HG03575 (cell line): ENCODE data around the gene ZCCHC24.
A peak's percentile ranks its signal among the peaks of the same experiment; 100 is the strongest.

Experiments
- ATAC-seq: cut with Tn5 transposase; IDR thresholded peaks from one replicate; pipeline ENCODE4 v1.9.1; 2021; ENCODE audit not compliant: unreplicated experiment, insufficient number of reproducible peaks, low FRiP score; ENCODE audit errors: extremely low read depth

The ZCCHC24 gene

DNA sequence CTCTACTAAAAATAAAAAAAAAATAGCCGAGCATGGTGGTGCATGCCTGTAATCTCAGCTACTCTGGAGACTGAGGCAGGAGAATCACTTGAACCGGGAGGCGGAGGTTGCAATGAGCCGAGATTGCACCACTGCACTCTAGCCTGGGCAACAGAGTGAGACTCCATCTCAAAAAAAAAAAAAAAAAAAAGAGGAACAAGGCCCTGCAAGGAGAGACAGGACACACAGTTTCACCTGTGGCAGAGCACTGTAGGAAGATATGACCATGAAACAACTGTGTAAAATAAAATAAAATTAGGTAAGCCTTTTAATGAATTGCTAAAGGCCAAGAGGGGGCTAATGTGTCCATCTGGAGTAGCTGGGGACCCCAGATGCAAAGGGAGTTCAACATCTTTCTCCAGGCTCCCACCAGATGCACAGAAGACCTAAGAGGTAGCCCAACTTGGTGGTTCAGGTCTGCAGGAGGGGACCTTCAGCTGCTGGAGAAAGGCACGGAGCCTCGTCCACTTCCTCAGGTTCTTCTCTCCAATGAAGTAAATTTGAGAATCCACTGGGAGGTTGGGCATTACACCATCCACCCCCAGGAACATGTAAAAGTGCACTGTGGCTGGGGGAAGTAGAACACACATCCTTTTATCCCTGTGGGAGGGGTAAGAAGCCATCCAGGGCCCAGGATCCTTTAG is 85.5 kb downstream of the ZCCHC24 start:
- no peak for ATAC-seq

- no peak for ATAC-seq
These were observed 86.6 kb downstream of the ZCCHC24 start for GRCh38 chr10:79358811-79359210.

GRCh38 chr10:79357180-79357579 is 88.2 kb downstream of the ZCCHC24 start:
- no peak for ATAC-seq

GRCh38 chr10:79356104-79356503 is 89.3 kb downstream of the ZCCHC24 start:
- no peak for ATAC-seq

GRCh38 chr10:79355420-79356017 is 89.9 kb downstream of the ZCCHC24 start:
- ATAC-seq = no peak

GRCh38 chr10:79354615-79355014 is 90.8 kb downstream of the ZCCHC24 start:
- ATAC-seq = no peak

- ATAC-seq = no peak
These were observed 91.3 kb downstream of the ZCCHC24 start for GRCh38 chr10:79354141-79354540.

DNA sequence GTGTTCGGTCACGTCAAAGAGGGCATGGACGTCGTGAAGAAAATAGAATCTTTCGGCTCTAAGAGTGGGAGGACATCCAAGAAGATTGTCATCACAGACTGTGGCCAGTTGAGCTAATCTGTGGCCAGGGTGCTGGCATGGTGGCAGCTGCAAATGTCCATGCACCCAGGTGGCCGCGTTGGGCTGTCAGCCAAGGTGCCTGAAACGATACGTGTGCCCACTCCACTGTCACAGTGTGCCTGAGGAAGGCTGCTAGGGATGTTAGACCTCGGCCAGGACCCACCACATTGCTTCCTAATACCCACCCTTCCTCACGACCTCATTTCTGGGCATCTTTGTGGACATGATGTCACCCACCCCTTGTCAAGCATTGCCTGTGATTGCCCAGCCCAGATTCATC is 91.7 kb downstream of the ZCCHC24 start:
- no peak for ATAC-seq

- ATAC-seq = no peak
These were observed 92.4 kb downstream of the ZCCHC24 start for GRCh38 chr10:79353000-79353406.

- no peak for ATAC-seq
These were observed 93.2 kb downstream of the ZCCHC24 start for GRCh38 chr10:79352035-79352877.

GRCh38 chr10:79351332-79351731 is 94.1 kb downstream of the ZCCHC24 start:
- no peak for ATAC-seq

- ATAC-seq = no peak
These were observed 94.8 kb downstream of the ZCCHC24 start for GRCh38 chr10:79350407-79351154.

DNA sequence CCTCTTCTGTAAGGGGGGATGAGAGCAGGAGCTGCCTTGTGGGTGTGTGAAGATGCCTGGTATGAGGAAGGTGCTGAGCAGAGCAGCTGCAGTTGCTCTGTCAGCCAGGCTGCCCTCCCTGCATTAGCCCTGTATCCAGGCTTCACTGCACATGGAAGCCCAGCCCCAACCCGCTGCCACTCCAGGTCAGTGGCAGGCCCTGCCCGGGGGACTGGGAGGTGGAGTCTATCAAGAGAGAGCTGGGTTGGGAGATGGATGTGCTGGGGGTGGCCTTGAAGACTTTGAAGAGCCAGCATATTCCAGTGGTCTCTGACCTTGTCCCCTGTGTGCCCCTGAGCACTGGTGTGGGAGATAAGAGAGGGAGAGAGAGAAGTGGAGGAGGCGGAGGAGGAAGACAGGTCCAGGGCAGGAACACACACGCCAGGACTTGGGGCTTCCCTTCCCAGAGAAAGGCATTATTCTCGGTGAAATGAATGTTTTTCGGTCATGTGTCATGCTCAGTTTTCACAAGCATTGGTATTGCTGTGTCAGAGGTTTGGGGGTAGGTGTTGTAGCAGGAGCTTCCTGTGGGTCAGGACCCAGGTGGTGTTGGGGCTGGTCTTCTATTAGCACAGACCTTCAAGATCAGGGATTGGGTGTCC is 95.5 kb downstream of the ZCCHC24 start:
- no peak for ATAC-seq

DNA sequence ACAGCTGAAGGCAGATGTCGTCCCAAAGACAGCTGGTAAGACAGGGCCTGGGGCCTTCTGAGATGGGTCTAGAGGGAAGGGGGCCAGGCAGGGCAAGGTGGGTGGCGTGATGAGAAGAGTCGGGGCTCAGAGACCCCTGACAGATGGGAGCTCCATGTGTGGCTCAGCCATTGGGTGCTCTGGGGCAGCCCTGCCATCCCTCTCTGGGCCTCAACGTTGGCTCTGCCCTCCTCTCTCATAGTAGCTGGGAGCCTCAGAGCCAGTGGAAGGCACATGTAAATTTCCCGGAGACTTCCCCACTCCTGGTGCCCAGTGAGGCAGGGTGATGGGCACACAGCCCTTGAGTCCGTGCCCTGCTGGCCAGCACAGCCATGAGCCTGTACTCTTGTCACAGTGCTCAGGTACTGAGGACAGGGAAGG is 96.3 kb downstream of the ZCCHC24 start:
- ATAC-seq = no peak

DNA sequence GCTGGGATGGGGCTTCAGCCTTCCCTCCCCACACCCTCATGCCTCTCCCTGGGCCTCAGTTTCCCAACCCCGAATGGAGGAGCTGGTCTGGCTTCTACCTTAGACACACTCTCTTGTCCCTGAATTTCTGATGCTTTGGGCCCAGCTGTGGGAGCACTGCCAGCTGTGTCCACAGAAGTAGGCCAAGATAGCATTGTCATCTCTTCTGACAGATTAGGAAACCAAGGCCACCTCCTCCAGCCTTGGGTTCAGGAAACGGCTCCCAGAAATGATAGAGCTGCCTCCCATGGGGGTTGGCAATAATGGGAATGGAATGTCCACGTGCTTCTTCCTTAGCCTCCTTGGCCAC is 96.8 kb downstream of the ZCCHC24 start:
- ATAC-seq = no peak

GRCh38 chr10:79347894-79348639 is 97.4 kb downstream of the ZCCHC24 start:
- peak; percentile 36 for ATAC-seq

DNA sequence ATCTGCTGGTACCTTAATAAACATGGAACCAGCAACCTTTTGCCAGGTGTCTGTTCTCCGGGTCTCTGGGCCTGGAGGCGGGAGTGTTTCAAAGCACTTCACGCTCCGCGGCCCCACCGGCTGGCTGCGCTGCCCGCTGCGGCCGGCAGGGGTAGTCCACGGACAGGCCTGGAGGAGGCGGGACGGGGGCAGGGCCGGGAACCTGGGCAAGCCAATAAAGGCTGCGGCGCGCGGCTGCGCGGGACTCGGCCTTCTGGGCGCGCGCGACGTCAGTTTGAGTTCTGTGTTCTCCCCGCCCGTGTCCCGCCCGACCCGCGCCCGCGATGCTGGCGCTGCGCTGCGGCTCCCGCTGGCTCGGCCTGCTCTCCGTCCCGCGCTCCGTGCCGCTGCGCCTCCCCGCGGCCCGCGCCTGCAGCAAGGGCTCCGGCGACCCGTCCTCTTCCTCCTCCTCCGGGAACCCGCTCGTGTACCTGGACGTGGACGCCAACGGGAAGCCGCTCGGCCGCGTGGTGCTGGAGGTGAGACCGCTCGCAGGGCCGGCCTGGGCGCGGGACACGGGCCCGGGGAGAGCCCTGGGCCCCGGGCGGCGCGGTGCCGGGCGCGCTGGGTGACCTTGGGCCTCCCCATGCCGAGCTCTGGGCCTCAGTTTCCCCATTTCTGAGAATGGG is 98.1 kb downstream of the ZCCHC24 start, which contains the start of gene PPIF:
TSS of gene PPIF (plus strand) at position 244 of the 668 bp plus-strand sequence. CDS start at position 324, 80 bp downstream.
- peak; percentile 42 for ATAC-seq
